Stomach (tissue), 4 donors: ENCODE results near the gene DAB1.

Experiments used
- EP300 ChIP-seq: sonication (generic); formaldehyde crosslinking; IDR thresholded peaks from one replicate; pipeline ENCODE4 v1.6.1; 2017; ENCODE audit warnings: antibody characterized with exemption
- POLR2A ChIP-seq, 4 donors: fragments of 450-650 bp; IDR thresholded peaks; one replicate each; pipeline ENCODE4 v1.6.1; 2016; ENCODE audit warnings: antibody characterized with exemption in 4 of 4, control low read depth in 2 of 4, mild to moderate bottlenecking in 1 of 4, moderate library complexity in 1 of 4
- POLR2AphosphoS5 ChIP-seq, 3 donors: sonication (generic); formaldehyde crosslinking; IDR thresholded peaks; one replicate each; pipeline ENCODE4 v1.6.1; 2016; ENCODE audit warnings: antibody characterized with exemption in 3 of 3
- TF ChIP-seq, protein P1 (sequence below), 7 experiments: fragments of 450-650 bp in 4 of 7; fragments of 200-600 bp in 3 of 7; sonication (generic) in 3 of 7; IDR thresholded peaks; one replicate each; pipeline ENCODE4 v1.5.1; 2016 to 2019; ENCODE audit warnings: antibody characterized with exemption in 7 of 7, control low read depth in 2 of 7, mild to moderate bottlenecking in 1 of 7

DNA sequence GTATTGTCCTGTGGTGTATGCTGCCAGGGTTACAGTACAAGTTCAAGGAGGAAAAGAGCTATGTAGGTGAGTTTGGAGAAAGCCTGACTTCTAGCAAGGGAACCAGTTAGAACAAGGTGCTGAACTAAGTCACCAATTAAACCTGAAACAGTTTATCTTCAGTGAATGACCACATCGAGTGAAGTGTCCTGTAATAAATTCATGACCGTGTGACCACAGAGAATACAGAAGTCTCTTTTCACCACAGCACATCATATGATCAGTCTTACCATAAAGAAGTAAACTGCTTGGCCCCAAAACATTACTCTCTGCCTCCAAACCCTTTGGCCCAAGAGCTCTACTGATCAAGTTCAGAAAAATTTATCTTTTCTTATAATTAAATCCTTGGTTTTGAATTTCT is 141.4 kb downstream of the DAB1 start:
- TF ChIP-seq, protein P1, sequence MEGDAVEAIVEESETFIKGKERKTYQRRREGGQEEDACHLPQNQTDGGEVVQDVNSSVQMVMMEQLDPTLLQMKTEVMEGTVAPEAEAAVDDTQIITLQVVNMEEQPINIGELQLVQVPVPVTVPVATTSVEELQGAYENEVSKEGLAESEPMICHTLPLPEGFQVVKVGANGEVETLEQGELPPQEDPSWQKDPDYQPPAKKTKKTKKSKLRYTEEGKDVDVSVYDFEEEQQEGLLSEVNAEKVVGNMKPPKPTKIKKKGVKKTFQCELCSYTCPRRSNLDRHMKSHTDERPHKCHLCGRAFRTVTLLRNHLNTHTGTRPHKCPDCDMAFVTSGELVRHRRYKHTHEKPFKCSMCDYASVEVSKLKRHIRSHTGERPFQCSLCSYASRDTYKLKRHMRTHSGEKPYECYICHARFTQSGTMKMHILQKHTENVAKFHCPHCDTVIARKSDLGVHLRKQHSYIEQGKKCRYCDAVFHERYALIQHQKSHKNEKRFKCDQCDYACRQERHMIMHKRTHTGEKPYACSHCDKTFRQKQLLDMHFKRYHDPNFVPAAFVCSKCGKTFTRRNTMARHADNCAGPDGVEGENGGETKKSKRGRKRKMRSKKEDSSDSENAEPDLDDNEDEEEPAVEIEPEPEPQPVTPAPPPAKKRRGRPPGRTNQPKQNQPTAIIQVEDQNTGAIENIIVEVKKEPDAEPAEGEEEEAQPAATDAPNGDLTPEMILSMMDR (IDR thresholded peaks at IDR 0.05), result no peak
- TF ChIP-seq POLR2A (IDR thresholded peaks at IDR 0.05) (no peak), POLR2AphosphoS5 (IDR thresholded peaks at IDR 0.05) (no peak), EP300 (no peak)
